Endodermal cell (in vitro differentiated cells): ENCODE measurements around the gene IGSF21. TPM values are rescaled to one million over a fixed set of nuclear protein-coding genes. Genes with fewer than 3 reads are reported as not detected.

Experiments used
- DNase-seq: peaks from one replicate; pipeline ENCODE4 v3.0.0-alpha.2; 2017
- H3K27ac ChIP-seq: 2 replicates; pipeline ENCODE4 v1.5.1; 2013; ENCODE audit warnings: mild to moderate bottlenecking, low read depth, low read length, moderate library complexity
- H3K27me3 ChIP-seq: 2 replicates; pipeline ENCODE4 v1.6.1; 2013; ENCODE audit warnings: mild to moderate bottlenecking, low read length, moderate library complexity; ENCODE audit not compliant: insufficient read depth, control insufficient read depth, poor library complexity, severe bottlenecking
- H3K36me3 ChIP-seq: 2 replicates; pipeline ENCODE4 v1.7.0; 2013; ENCODE audit warnings: mild to moderate bottlenecking, low read length, moderate library complexity; ENCODE audit not compliant: control insufficient read depth, insufficient read depth
- H3K4me1 ChIP-seq: one replicate; pipeline ENCODE4 v1.7.0; 2013; ENCODE audit warnings: low read length; ENCODE audit not compliant: control insufficient read depth, insufficient read depth
- H3K4me3 ChIP-seq: 2 replicates; pipeline ENCODE4 v1.5.1; 2013; ENCODE audit warnings: mild to moderate bottlenecking, low read length, moderate library complexity
- H3K9ac ChIP-seq: 2 replicates; pipeline ENCODE4 v1.6.1; 2013; ENCODE audit warnings: mild to moderate bottlenecking, low read length, moderate library complexity; ENCODE audit not compliant: poor library complexity, severe bottlenecking; ENCODE audit errors: extremely low read depth
- H3K9me3 ChIP-seq: 2 replicates; pipeline ENCODE4 v1.6.1; 2013; ENCODE audit warnings: mild to moderate bottlenecking, low read length, moderate library complexity; ENCODE audit not compliant: control insufficient read depth
- H3K27ac Mint-ChIP-seq: 2 replicates; pipeline ENCODE4 v1.8.0; 2020; ENCODE audit warnings: mixed read lengths
- H3K27me3 Mint-ChIP-seq: 2 replicates; pipeline ENCODE4 v1.8.0; 2021; ENCODE audit warnings: mild to moderate bottlenecking, mixed read lengths; ENCODE audit not compliant: insufficient read depth
- H3K36me3 Mint-ChIP-seq: 2 replicates; pipeline ENCODE4 v1.8.0; 2020; ENCODE audit warnings: low read depth, mixed read lengths
- H3K4me1 Mint-ChIP-seq: 2 replicates; pipeline ENCODE4 v1.8.0; 2020; ENCODE audit warnings: mixed read lengths
- H3K4me3 Mint-ChIP-seq: 2 replicates; pipeline ENCODE4 v1.8.0; 2020; ENCODE audit warnings: mild to moderate bottlenecking, moderate library complexity, mixed read lengths
- H3K9me3 Mint-ChIP-seq: 2 replicates; pipeline ENCODE4 v1.8.0; 2020; ENCODE audit warnings: mild to moderate bottlenecking, mixed read lengths
- WGBS, 2 experiments: methylation state at CpG; one replicate each; pipeline versions ENCODE4 v1.1.5 to v1.1.7; 2013; ENCODE audit warnings: missing lambda C conversion rate in 2 of 2, mixed read lengths in 1 of 2; ENCODE audit not compliant: insufficient coverage in 1 of 2, insufficient read length in 1 of 2; 5-methylcytosine and 5-hydroxymethylcytosine counted together
- total RNA-seq, 2 donors: library from RNA; stranded (reverse); fragmentation: NEBNext Ultra II Directional in 1 of 2; extraction: Animal tissue kit (Norgen Biotek cat#: 25700) in 1 of 2; gene quantifications; 2 replicates in 1 of 2; 3 replicates in 1 of 2; pipeline ENCODE4 v1.2.1, GENCODE V29; 2021
- TF ChIP-seq, protein P1 (sequence below): fragments of 200-600 bp; sonication (generic); conservative IDR thresholded peaks from 2 replicates; pipeline ENCODE4 v1.5.0; 2021; ENCODE audit warnings: antibody characterized with exemption, mild to moderate bottlenecking

The IGSF21 gene
- total RNA-seq, 2 donors from 2014 or later: 1.3 to 1.7 TPM

DNA sequence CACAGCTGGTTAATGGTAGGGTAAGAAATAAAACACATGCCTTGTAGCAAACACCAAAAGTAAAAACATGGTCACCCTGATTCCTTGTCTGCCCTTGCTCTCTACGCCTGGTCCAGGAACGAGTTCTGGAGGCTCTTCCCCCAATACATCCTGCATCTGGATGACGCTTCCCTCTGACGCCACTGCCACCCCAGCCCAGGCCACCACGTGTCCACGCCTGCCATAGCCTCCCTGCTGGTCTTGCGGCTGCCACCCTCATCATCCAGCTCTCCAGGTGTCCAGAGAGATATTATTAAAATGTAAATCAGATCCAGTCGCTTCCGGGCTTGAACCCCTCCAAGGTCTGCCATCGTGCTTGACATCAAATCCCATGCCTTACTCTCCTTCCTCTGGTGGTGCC lies 39.3 kb downstream of the IGSF21 start:
- no peak overlapping the region for H3K27ac Mint-ChIP-seq
- Histone ChIP-seq H3K27ac (no peak overlapping the region), H3K9me3 (no peaks in the 10 kb centered on the region), H3K4me3 (no peak overlapping the region), H3K4me1 (no peaks in the 10 kb centered on the region), H3K9ac (no peak overlapping the region), H3K36me3 (no peaks in the 10 kb centered on the region), H3K27me3 (no peaks in the 10 kb centered on the region)
- DNase-seq: no peak
- H3K4me3 Mint-ChIP-seq: no peak overlapping the region
- H3K4me1 Mint-ChIP-seq: peaks cover 10% of the 10 kb centered on the region
- peaks cover 26% of the 10 kb centered on the region for H3K27me3 Mint-ChIP-seq
- H3K9me3 Mint-ChIP-seq: no peaks in the 10 kb centered on the region
- WGBS, 2 experiments: 89 to 98% methylated on average over 6 to 10 of the region's 10 CpGs
- H3K36me3 Mint-ChIP-seq: no peaks in the 10 kb centered on the region
- TF ChIP-seq, protein P1, sequence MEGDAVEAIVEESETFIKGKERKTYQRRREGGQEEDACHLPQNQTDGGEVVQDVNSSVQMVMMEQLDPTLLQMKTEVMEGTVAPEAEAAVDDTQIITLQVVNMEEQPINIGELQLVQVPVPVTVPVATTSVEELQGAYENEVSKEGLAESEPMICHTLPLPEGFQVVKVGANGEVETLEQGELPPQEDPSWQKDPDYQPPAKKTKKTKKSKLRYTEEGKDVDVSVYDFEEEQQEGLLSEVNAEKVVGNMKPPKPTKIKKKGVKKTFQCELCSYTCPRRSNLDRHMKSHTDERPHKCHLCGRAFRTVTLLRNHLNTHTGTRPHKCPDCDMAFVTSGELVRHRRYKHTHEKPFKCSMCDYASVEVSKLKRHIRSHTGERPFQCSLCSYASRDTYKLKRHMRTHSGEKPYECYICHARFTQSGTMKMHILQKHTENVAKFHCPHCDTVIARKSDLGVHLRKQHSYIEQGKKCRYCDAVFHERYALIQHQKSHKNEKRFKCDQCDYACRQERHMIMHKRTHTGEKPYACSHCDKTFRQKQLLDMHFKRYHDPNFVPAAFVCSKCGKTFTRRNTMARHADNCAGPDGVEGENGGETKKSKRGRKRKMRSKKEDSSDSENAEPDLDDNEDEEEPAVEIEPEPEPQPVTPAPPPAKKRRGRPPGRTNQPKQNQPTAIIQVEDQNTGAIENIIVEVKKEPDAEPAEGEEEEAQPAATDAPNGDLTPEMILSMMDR: no peak

DNA sequence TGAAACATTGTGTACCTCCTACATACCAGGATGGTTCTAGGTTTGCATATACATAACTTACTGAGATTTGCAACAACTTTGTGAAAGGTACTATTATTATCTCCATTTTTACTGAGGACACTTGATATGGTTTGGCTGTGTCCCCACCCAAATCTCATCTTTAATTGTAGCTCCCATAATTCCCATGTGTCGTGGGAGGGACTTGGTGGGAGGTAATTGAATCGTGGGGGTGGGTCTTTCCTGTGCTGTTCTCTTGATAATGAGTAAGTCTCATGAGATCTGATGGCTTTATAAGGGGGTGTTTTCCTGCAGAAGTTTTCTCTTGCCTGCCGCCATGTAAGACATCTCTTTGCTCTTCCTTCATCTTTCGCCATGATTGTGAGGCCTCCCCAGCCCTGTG lies 40.1 kb downstream of the IGSF21 start:
- peaks cover 10% of the 10 kb centered on the region for H3K4me1 Mint-ChIP-seq
- 85% methylated on average over 4 of the region's 4 CpGs; no CpG with 5 or more reads in 1 of the 2 experiments for WGBS, 2 experiments
- no peaks in the 10 kb centered on the region for H3K27me3 ChIP-seq
- no peak overlapping the region for H3K9ac ChIP-seq
- H3K36me3 Mint-ChIP-seq: no peaks in the 10 kb centered on the region
- H3K4me3 ChIP-seq: no peak overlapping the region
- H3K4me3 Mint-ChIP-seq: no peak overlapping the region
- TF ChIP-seq, protein P1: no peak
- H3K27me3 Mint-ChIP-seq: peaks cover 26% of the 10 kb centered on the region
- no peaks in the 10 kb centered on the region for H3K9me3 Mint-ChIP-seq
- no peaks in the 10 kb centered on the region for H3K36me3 ChIP-seq
- H3K27ac Mint-ChIP-seq: no peak overlapping the region
- no peak overlapping the region for H3K27ac ChIP-seq
- DNase-seq: no peak
- H3K4me1 ChIP-seq: no peaks in the 10 kb centered on the region
- H3K9me3 ChIP-seq: no peaks in the 10 kb centered on the region

- Mint-ChIP-seq H3K27ac (no peak overlapping the region), H3K9me3 (no peaks in the 10 kb centered on the region), H3K27me3 (peaks cover 26% of the 10 kb centered on the region), H3K4me3 (no peak overlapping the region), H3K4me1 (peaks cover 10% of the 10 kb centered on the region), H3K36me3 (no peaks in the 10 kb centered on the region)
- no peak overlapping the region for H3K9ac ChIP-seq
- H3K27me3 ChIP-seq: no peaks in the 10 kb centered on the region
- WGBS, 2 experiments: 93 to 96% methylated on average over 3 to 5 of the region's 5 CpGs
- no peaks in the 10 kb centered on the region for H3K9me3 ChIP-seq
- no peak for DNase-seq
- H3K27ac ChIP-seq: no peak overlapping the region
- H3K4me1 ChIP-seq: no peaks in the 10 kb centered on the region
- no peaks in the 10 kb centered on the region for H3K36me3 ChIP-seq
- TF ChIP-seq, protein P1: no peak
- no peak overlapping the region for H3K4me3 ChIP-seq
Observed at GRCh38 chr1:18148461-18148860, 40.9 kb downstream of the IGSF21 start.
